GM10266 (cell line): ENCODE results near the gene KEAP1.

Experiments
- DNase-seq: peaks from one replicate; pipeline ENCODE4 v3.0.0; 2012; ENCODE audit errors: extremely low spot score
- CTCF ChIP-seq: IDR thresholded peaks from 2 replicates; pipeline ENCODE4 v1.5.1; 2012; ENCODE audit warnings: mild to moderate bottlenecking, low read depth; ENCODE audit not compliant: control insufficient read depth, insufficient read depth; ENCODE audit errors: missing control alignments

KEAP1 gene

GRCh38 chr19:10516671-10517286 lies 13.6 kb upstream of the KEAP1 start:
- no peak for TF ChIP-seq CTCF
- DNase-seq: peak; percentile 42

GRCh38 chr19:10516064-10516385 lies 12.9 kb upstream of the KEAP1 start:
- no peak for TF ChIP-seq CTCF
- no peak for DNase-seq

- no peak for TF ChIP-seq CTCF
- peak; percentile 44 for DNase-seq
These were observed 11.3 kb upstream of the KEAP1 start for GRCh38 chr19:10514211-10515145.

GRCh38 chr19:10513223-10513622 lies 10.1 kb upstream of the KEAP1 start:
- peak; percentile 18 for DNase-seq
- no peak for TF ChIP-seq CTCF

GRCh38 chr19:10510301-10510802 lies 7.2 kb upstream of the KEAP1 start:
- TF ChIP-seq CTCF: peak; percentile 63
- DNase-seq: peak; percentile 84

- no peak for DNase-seq
- no peak for TF ChIP-seq CTCF
These were observed 5.6 kb upstream of the KEAP1 start for GRCh38 chr19:10508707-10509106.

- no peak for TF ChIP-seq CTCF
- no peak for DNase-seq
These were observed 4.9 kb upstream of the KEAP1 start for GRCh38 chr19:10508036-10508435.
